Activated naive CD4-positive, alpha-beta T cell treated with anti-CD3 and anti-CD28 coated beads, Interleukin-2, amount 50 U/mL, for 72 hours (primary cell): ENCODE measurements around the gene MLLT10. TPM values are rescaled to one million over a fixed set of nuclear protein-coding genes. Genes with fewer than 3 reads are reported as not detected.

ENCODE experiments used
- ATAC-seq, 2 donors: fragments of 150-1000 bp; cut with Tn5 transposase; 2 replicates each; pipeline ENCODE4 v1.10.0; 2021; ENCODE audit warnings: mild to moderate bottlenecking in 2 of 2, moderate library complexity in 2 of 2
- DNase-seq, 2 donors: peaks; one replicate each; pipeline ENCODE4 v3.0.0; 2021 to 2022; ENCODE audit warnings: low spot score in 2 of 2
- H3K27ac Mint-ChIP-seq, 2 donors: one replicate each; pipeline ENCODE4 v1.8.0; 2022; ENCODE audit warnings: mild to moderate bottlenecking in 2 of 2, mixed read lengths in 2 of 2
- H3K36me3 Mint-ChIP-seq, 2 donors: one replicate each; pipeline ENCODE4 v1.8.0; 2022; ENCODE audit warnings: mixed read lengths in 2 of 2
- H3K9me3 Mint-ChIP-seq, 2 donors: one replicate each; pipeline ENCODE4 v1.8.0; 2022; ENCODE audit warnings: mixed read lengths in 2 of 2
- total RNA-seq, 2 donors: library from RNA; stranded (reverse); gene quantifications; one replicate each; pipeline ENCODE4 v1.2.3, GENCODE V29; 2022

MLLT10 gene
- total RNA-seq, 2 donors from 2014 or later: 20.1 to 46.4 TPM

DNA sequence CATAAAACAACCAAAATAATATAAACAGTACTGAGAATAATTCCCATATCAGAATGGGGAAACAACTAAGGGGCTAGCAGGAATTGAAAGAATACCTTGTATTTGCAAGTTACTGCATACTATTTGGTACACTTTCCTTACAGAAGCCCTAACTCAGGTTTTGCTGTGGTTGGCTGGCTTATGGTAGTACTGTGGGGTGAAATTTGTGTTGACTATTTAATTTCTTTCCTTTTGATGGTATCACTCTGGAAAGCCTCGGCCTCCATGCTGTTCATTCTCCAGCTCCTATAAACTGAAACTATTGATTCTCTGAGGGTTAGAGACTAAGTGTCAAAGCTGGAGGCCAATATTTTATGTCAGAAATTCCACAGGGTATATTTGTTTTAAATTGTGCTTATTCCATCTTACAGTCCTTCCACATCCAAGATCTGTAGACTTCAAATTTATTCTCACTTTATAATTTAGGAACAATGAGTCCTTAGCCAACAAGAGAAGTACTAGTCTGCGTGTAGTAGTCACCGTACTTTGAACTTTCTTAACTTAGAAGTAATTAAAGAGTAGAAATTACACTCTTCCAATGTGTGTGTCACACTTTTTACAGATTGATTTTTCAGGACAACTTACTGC lies 22.0 kb upstream of the MLLT10 start:
- Mint-ChIP-seq H3K9me3 (no peaks in the 10 kb centered on the region), H3K36me3 (no peaks in the 10 kb centered on the region), H3K27ac (no peak overlapping the region)
- DNase-seq: no peak
- ATAC-seq: no peak

DNA sequence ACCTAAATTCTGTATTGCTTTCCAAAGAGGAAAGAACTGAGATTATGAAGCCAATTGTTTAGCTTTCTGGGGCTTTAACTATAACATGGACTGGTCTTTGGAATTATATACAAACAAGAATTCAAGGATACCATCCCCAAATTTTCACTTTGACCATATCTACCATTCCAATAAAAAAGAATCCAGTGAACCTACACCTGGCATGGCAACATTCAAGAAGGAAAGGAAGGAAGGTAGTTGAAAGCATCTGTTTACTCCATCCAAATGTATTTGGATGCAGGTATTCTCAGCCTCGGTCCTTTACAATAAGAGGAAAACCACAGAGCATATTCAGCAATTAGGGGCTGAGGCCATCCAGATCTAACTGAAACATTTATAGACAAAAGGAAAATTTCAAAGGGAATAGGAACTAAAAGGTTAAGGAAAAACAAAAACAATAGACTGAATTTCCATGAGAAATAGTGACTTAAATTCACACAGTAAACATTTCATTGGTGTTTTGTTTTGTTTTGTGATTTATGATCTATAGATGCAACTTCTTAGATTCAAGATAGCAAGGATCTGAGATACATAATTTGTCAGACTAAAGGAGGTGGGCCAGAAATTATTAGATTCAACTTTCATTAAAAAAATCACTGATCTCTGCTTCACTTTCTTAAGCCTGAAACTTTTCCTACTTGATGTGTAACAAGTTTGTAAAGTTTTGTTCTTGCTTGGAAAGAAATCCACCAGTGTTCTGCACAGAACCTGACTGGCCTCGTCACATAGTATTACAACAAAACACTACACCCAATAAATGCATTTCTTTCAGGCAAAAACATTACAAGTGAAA lies 21.2 kb upstream of the MLLT10 start:
- DNase-seq (no peak), ATAC-seq (no peak)
- H3K9me3 Mint-ChIP-seq: no peaks in the 10 kb centered on the region
- H3K36me3 Mint-ChIP-seq: no peaks in the 10 kb centered on the region
- H3K27ac Mint-ChIP-seq: no peak overlapping the region

GRCh38 chr10:21513405-21513788 lies 20.6 kb upstream of the MLLT10 start:
- DNase-seq (no peak), ATAC-seq (no peak)
- Mint-ChIP-seq H3K9me3 (no peaks in the 10 kb centered on the region), H3K27ac (no peak overlapping the region), H3K36me3 (no peaks in the 10 kb centered on the region)

- no peak for ATAC-seq
- H3K36me3 Mint-ChIP-seq: no peaks in the 10 kb centered on the region
- H3K9me3 Mint-ChIP-seq: no peaks in the 10 kb centered on the region
- no peak overlapping the region for H3K27ac Mint-ChIP-seq
- DNase-seq: no peak
Observed at GRCh38 chr10:21514129-21514817, 19.8 kb upstream of the MLLT10 start.

DNA sequence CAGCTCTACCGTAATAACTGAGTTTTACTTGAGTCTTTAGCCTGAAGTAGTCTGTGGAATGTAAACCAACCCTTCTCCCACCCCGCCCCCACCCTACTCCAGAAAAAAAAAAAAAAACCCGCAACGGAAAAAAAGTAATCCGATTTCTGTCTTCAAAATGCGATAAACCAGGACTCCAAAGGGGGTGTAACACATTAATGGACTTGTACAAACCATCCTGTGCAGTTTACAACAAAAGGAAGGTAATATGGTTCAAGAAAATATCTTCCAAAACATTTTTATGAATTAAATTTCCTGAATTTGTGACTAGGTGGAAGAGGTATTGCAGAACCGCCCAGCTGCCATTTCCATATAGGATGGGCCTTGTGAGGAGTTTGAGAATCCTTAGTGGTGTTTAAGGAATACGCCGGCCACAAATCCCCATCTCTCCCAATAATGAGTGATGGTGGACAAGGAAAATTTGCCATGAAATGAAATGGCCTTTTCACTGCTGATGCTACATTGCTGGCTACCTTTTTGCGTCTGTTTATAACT lies 19.1 kb upstream of the MLLT10 start:
- H3K36me3 Mint-ChIP-seq: no peaks in the 10 kb centered on the region
- H3K9me3 Mint-ChIP-seq: no peaks in the 10 kb centered on the region
- no peak for DNase-seq
- no peak for ATAC-seq
- H3K27ac Mint-ChIP-seq: no peak overlapping the region

DNA sequence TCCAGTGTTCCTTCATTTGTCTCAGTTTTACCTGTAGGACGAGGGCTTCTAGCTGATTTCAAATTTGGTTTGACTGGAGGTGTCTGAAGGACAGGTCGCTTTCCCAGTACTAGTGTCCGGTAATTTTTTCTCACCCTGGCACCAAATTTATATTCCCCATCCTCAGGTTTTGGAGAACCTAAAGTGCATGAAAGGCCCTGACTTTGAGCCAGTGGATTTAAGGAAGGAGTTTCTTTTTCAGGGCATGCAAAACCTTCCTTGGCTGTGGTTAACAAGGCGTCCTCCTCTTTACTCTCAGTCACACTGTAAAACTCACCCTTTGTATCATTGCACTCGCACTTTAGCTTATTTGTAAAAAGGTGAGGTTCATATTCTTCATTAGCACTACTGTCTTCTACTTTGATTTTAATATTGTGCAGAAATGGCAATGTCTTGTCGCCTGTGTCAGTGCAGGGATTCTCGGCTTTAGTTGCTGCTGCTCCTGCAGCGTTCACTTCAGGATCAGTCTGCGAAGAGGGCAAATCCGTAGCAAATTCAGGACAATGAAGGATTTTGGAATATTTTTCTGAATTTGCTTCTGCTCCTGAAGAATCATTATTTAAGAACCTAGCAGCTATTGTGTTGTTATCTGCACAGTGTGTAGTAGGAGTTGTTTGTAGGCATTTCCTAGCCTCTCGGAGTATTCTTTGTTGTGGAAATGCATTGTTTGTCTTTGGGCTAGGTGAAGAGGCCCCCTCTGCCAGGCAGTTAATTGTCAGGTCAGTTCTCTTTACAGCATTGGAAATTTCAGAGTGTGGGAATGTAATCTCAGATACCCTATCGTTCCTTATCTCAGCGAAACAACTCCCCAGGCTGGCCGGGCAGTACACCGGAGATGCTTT lies 18.4 kb upstream of the MLLT10 start:
- ATAC-seq (no peak), DNase-seq (no peak)
- H3K27ac Mint-ChIP-seq: no peak overlapping the region
- no peaks in the 10 kb centered on the region for H3K9me3 Mint-ChIP-seq
- no peaks in the 10 kb centered on the region for H3K36me3 Mint-ChIP-seq

GRCh38 chr10:21516242-21517131 lies 17.5 kb upstream of the MLLT10 start:
- ATAC-seq (peak; percentile 76 to 78), DNase-seq (peak in 1 of 2 donors; percentile 54)
- Mint-ChIP-seq H3K27ac (no peak overlapping the region), H3K9me3 (no peaks in the 10 kb centered on the region), H3K36me3 (no peaks in the 10 kb centered on the region)

GRCh38 chr10:21517134-21518031 lies 16.6 kb upstream of the MLLT10 start:
- no peaks in the 10 kb centered on the region for H3K9me3 Mint-ChIP-seq
- H3K36me3 Mint-ChIP-seq: no peaks in the 10 kb centered on the region
- H3K27ac Mint-ChIP-seq: no peak overlapping the region
- ATAC-seq (peak; percentile 71 to 72), DNase-seq (peak in 1 of 2 donors; percentile 40)

DNA sequence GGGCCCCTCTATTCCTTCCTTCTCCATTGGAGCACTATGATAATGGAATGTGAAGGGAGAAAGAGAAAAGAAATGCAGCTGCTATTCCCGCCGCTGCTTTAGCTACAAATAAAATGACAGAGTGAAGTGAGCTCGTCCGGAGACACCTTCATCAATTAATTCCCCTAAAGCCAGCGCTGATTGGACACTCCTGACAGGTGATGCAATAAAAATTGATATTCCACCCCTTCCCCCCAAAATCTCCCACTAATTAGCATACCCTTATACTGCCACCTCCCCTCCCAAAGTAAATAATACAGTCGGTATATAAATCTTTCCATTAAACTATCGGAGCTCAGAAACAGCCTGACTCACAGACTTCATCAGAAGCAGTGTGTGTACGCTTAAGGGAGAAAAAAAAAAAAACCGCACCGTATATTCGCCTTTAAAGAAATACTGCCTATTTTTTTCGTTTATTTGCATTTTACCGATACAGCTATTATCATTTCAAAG lies 15.8 kb upstream of the MLLT10 start:
- peak; percentile 50 to 53 for ATAC-seq
- no peak overlapping the region for H3K27ac Mint-ChIP-seq

GRCh38 chr10:21518641-21519396 lies 15.2 kb upstream of the MLLT10 start:
- Mint-ChIP-seq H3K27ac (no peak overlapping the region), H3K9me3 (no peaks in the 10 kb centered on the region), H3K36me3 (no peaks in the 10 kb centered on the region)
- ATAC-seq: no peak
- DNase-seq: no peak

More for the DNA sequence above, 15.8 kb upstream of the MLLT10 start:
- no peak for DNase-seq
- no peaks in the 10 kb centered on the region for H3K9me3 Mint-ChIP-seq
- no peaks in the 10 kb centered on the region for H3K36me3 Mint-ChIP-seq

DNA sequence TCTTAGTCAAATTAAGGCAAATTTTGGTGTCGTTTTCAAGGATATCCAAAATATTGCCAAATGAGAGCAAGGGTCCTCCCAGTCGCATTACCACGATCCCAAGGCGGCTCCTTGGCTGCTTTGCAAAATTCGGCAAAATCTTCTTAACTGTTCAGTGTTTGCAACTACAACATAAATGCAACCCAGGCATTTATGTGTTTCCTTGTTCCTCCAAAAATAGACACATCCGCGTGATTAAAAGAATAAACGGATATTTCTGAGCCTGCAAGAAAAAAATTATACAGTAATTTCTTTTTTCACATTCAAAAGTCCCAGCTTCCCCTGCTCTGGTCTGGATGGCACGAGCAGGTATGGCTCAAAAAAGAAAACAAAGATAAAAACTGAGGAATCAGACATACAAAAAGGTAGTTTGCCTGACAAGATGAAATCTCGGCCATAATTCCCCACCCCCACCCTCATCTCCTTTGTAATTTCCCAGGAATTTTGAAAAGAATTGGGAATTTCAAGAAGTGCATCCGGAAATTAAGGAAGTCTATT lies 14.6 kb upstream of the MLLT10 start:
- no peaks in the 10 kb centered on the region for H3K36me3 Mint-ChIP-seq
- DNase-seq (no peak), ATAC-seq (no peak)
- H3K9me3 Mint-ChIP-seq: no peaks in the 10 kb centered on the region
- H3K27ac Mint-ChIP-seq: no peak overlapping the region

DNA sequence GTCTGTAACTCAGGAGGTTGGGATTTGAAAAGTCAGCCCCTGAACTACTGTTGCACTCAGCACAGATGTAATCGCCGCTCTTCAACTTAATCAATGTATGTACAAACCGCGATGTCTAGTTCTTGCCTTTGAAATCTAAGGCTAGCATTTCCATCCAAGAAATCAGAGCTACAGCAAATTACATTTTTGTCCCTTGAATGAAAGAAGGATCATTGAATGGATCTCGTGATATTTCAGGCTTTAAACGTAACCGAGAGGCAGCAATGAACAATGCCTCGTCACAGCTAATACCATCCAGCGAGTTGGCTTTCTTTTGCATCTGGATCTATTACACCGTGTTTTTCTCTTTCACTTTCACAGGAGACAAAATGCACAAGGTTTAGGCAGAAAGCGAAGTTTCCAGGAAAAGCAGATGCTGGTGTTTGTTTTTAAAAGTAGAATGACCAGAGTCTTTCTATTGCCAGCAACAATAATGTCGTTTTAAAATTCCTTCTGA lies 14.0 kb upstream of the MLLT10 start:
- ATAC-seq: peak; percentile 33 to 54
- Mint-ChIP-seq H3K9me3 (no peaks in the 10 kb centered on the region), H3K36me3 (peaks cover 0 to 3% of the 10 kb centered on the region in 2 donors), H3K27ac (no peak overlapping the region)
- no peak for DNase-seq

DNA sequence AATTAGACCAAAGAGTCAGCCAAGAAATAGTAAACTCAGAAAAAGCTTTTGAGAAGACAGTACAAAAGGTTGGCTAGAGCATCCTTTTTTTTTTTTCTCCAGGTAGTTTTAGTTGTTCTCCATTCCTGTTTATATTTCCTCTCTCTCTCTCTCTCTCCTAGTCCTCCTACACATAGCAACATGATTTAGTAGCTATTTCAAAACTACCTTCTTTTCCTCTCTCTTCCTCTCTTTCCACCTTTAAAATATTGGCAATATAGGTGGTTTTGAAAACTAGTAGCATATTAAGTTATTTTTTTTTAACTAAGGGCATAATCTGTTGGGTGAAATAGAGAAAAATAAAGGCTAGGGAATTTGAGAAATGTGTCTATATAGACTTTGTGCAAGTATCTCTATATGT lies 13.5 kb upstream of the MLLT10 start:
- no peaks in the 10 kb centered on the region for H3K9me3 Mint-ChIP-seq
- DNase-seq: no peak
- no peak overlapping the region for H3K27ac Mint-ChIP-seq
- no peak for ATAC-seq
- H3K36me3 Mint-ChIP-seq: peaks cover 0 to 8% of the 10 kb centered on the region in 2 donors
